Activated T-cell treated with anti-CD3 and anti-CD28 coated beads for 1 hour (primary cell): ENCODE measurements around the gene CENPX.

Experiments
- DNase-seq: peaks from one replicate; pipeline ENCODE4 v3.0.0-alpha.2; 2020; ENCODE audit warnings: low read depth

CENPX gene

DNA sequence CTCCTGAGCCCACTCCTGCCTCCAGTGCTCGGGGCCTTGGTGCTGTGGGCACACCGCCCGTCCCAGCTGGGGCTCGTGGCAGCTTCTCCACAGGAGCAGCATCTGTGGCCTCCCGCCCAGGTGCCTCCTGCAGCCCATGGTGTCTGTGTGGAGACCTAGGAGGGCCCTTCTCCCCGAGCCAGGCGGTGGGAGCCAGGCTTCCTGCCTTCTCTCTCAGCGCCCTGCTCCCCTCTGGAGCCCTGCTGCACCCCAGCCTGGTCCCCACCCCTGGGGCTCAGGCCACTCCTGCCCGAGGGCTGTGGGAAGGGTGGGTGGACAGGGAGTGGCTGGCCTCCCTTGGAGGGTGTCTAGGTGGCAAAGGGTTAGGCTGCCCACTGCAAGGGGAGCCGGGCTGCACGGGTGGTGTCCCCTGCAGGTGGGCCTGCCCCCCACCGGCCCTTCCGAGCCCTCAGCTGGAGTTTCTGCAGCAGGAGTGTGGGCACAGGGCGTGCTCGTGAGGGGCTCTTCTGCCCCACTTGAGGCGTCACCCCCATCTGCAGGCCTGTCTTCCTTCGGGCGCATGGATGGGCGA lies 11.0 kb downstream of the CENPX start:
- no peak for DNase-seq

DNA sequence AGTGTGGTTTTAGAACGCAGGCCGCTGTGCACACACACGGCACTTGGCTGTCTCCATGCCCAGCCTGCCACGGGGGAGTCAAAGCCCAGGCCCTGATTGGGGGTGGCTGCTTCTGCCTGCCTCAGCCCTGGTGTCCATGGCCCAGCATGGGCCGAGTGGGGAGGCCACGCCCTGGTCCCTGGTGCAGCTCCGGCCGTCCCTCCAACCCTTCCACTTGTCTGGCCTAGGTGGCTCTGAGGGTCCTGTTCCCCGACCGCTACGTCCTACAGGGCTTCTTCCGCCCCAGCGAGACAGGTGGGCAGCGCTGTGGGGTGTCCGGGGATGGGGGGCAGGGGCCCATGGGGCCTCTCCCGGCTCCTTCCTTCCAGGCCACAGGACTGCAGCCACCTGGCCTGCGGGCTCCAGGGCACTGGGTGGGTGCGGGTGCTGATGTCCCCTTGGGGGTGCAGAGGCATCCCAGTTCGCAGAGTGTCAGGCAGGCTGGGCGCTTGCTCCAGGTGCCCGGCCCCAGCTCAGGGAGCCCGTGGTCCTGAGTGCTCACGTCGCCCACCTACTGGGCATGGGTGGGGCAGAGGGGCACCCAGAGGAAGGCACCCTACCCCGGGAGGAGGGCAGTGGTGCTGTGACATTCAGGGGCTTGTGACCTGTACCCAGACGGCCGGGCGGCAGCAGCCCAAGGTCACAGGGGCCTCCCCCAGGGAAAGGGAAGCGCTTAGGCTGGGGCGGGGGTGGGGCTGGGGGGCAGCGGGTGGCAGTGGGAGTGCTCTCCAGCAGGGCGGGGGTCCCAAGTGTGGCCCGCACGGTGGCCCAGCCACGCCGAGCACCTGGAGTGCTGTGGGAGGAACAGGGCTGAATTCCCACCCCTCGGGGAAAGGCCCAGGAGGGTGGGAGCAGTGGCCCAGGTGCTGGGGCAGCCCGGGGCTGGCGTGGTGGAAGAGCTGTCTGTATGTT lies 11.8 kb downstream of the CENPX start:
- DNase-seq, result no peak

DNA sequence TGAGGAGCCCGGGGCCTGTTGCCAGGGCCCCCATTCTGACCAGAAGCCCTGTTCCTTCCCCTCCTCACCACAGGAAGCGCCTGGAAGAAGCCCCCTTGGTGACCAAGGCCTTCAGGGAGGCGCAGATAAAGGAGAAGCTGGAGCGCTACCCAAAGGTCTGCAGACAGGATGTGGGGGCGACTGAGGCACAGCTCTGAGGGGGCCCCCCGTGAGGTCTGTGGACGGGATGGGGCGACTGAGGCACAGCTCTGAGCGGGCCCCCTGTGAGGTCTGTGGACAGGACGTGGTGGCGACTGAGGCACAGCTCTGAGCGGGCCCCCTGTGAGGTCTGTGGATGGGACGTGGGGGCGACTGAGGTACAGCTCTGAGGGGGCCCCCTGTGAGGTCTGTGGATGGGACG lies 13.3 kb downstream of the CENPX start:
- DNase-seq, result no peak

DNA sequence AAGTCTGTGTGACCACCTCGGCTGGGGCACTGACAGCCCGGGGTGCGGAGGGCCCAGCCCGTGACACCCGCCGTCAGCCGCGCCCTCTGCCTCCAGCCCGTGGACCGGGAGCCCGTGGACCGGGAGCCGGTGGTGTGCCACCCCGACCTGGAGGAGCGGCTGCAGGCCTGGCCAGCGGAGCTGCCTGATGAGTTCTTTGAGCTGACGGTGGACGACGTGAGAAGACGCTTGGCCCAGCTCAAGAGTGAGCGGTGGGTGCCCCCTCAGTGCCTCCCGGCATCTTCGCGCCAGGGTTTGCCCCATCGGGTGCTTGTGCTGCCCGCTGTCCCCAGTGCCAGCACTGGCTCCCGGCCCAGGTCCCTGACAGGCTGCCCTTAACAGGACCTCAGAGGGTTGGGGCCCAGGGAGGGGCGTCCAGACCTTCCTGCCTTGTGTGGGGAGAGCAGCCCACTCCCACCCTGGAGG lies 13.7 kb downstream of the CENPX start:
- no peak for DNase-seq

DNA sequence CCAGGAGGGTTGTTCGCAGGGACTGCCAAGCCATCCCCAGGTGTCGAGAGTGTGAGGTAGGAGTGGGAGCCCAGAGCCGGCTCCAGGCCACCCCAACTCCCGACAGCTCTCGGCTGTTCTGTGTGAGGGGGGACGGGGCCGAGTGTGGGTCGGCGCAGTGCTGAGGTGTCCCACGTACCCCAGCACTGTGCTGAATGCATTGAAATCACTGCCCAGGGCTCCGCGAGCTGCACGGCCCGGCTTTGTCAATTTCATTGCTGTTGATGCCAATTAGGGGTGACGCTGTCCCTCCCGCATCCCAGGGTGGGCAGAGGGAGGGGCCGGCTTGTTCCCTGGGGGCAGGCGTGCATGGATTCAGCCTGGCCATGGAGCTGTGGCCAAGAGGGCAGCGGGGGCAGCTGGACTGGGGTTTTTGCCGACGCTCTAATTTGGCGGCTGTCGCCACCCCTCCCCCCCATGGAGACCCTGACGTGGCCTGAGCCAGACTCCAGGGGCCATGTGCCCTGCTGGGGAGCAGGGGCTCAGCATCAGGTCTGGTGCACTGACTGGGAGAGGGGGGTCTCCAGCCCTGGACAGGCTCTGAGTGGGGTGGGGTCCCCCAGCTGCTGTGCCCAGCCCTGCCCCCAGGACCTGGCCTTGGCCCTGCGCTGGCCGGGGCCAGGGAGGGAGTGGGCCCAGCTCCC lies 14.3 kb downstream of the CENPX start:
- no peak for DNase-seq

DNA sequence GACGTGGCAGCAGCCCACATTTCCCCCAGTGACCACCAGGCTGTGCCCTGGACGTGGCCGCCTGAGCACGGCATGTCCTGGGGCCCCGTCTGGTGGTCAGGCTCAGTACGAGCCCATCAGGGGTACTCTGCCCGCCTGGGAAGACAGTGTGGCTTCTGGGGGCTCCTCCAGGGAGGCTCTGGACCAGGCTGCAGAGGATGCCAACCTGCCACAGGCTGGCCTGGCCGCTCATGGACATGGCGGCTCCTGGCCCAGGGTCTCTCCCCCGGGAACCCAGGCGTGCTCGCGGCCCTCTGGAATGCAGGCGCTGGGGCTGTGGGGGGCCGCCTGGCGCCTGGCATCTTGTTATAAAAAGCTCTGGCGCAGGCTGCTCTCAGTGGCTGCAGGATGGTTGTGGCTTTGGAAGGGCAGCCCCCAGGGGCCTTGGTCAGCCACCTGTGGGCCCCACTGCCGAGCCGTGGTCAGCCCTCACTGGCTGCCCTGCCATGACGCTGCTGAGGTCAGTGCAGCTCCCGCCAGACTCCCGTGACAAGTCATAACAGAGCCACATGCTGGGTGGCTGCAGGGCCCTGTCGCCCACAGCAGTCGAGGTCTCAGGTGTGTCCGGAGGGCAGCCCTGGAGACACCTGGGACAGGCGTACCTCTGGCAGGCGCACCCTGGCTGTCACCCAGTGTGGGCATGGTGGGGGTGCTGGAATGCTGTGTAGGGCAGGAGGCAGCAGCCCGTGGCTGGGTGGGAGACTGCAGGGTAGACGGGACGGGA lies 15.0 kb downstream of the CENPX start:
- no peak for DNase-seq

DNA sequence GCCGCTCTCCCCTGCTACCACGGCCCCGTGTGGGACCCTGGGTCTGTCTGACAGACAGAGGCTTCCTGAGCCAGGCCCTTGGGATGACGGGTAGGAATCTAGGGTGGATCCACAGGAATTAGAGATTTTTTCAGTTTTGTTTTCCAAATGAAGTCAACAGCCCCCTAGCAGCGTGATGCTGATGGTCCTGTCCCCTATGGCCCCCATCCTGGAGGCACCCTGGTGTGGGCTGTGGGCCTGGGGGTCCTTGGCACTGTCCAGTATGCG lies 15.5 kb downstream of the CENPX start:
- no peak for DNase-seq

DNA sequence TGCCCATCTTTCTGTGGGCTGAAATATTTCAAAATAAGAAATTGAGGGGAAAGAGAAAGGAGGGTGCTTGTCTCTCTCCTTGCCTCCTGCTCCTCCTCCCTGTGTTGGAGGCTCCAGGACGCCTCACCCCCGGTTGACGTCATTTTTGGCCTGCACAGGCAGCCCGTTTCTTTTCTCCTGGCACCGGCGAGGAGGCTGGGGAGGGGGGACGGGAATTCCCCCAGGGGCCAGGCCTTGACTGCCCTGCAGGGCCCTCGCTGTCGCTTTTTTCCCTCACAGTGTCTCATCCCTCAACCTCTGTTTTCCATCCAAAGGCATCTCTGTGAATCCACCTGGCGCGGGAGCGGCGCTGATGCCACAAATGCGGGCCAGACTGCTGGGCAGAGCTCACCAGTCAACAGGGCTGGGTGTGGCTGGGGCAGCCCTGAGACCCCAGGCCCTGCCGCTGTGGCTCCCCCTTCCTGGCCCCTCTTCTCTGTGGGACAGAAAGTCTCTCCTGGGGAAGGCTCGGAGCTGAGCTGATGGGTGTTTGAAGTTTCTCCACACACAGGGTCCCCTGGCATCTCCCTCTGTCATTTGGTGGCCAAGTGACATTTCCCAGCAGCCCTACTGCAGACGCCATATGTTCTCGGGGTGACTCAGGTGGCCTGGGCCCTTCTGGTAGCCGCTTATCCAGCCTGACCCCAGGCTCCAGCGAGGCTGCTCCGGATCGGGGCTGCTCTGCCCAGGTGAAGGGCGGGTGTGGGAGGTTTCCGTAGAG lies 16.0 kb downstream of the CENPX start:
- DNase-seq, result no peak

DNA sequence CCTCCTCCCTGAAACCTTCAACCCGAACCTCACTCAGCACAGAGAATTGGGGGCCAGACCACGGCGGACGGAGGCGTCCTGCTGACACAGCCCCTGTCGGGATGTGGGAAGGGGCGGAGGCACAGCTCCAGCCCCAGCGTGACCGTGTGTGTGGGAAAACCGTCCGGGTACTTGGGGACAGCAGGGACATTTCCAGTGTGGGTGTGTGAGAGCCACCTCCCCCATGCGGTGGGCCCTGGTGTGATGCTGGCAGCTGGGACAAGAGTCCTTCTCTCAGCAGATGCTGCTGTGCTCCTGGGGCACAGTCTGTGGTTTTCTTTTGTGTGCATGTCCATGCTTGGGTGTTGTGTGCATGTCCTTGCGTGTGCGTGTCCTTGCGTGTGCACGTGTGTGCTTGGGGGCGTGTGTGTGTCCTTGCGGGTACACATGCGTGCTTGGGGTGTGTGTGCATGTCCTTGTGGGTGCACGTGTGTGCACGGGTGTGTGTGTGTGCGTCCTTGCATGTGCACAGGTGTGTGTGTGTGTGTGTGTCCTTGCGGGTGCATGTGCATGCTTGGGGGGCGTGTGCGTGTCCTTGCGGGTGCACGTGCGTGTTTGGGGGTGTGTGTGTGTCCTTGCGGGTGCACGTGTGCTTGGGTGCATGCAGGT lies 16.9 kb downstream of the CENPX start:
- no peak for DNase-seq

DNA sequence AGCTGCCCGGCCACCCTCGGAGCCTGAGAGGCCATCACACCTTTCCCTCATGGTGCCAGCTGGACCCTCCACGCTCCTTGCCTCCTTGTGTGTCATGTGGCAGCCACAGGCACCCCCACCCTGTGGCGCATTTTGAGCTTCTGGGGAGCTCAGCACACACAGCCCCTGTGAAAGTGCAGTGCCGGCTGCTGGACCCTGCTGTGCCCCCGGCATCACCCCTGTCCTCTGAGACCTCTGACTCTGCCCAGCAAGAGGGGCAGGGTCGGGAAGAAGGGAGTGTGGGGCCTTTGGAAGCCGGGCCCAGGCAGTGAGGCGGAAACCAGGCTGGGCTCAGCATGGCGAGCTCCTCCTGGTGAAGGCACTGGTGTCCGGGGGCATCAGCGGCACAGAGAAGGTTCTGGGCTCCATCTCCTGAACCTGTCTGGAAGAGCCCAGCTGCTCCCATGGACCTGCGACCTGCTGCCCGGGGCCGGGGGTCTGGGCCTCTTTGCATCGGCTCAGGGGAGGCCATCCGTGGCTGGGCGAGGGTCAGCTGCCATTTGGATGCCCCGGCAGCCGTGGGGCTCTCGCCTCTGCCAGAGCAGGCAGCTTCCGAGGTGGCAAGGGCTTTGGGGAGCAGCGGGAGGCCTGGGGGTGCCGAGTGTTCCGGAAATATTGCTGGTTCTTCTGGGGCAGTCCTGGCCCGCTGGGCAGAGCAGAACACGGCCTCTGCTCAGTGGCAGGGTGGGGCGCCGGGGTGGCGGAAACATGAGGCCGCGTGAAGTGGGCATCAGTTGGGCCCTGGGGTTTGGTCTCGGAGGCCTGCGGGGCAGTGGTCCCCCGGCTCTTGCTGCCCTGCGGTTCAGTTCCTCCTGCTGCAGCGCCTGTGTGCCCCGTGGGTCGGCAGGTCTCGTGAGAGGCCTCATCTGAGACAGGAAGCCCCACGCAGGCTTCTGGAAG lies 17.9 kb downstream of the CENPX start:
- DNase-seq, result no peak

DNA sequence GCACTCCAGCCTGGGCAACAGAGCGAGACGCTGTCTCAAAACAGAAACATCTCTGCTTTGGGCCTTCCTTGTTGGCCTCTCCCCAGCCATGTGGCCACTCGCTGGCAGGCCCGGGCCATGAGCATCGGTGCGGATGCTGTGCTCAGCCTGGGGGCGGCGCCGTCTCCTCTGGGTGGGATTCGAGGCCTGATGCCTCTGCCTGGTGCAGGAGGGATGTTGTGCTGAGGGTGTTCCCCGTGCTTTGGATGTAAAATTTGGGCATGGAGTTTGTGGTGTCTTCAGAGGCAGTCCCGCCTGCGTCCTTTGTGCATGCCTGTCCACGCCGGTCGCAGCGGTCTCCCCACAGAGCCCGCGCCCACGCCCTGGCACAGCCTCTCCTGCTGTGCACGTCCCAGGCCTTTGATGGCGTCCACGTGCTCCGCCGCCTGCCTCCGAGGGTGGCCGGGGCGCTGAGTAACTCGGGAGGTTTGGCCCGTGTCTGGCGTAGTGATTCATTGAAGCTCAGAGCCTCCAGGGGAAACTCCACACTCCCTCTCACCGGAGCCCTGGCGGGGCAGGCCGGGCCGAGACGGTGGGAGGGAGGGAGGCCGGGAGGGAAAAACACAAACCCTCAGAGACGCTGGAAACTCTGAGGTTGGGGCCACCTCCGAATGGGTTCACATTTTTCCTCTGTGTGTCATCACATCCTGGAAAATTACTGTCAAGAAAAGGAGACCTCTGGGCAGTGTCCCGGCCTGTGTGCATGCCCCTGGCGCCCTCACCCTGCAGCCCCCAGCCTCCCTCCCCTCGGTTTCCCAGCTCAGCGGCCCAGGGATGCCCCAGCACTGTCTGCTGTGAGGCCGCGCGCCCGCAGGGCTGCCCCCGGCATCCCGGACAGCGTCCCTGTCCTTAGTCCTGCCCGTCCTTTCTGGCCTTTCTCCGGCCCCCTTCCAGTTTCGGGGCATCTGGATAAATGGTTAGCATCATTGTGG lies 19.0 kb downstream of the CENPX start:
- DNase-seq, result no peak

DNA sequence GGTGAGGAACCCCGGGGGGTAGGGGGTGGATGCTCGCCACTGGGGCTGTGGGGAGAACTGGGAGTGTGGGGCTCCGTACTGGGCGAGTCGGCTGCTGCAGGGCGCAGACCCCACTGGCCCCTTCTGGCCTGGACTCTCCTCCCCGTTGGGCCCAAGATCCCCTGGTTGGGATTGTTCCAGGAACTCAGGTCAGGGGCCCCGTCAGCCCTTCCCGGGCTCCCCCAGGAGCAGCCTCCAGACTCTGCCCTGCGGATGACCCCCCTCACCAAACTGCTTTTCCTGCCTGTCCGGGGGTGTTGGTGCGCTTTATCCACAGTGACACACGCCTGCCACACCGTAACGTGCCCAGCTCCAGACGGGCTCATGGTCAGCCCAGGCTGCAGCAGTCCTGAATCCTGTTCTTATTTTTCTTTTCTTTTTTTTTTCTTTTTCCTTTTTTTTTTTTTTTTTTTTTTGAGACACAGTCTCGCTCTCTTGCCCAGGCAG lies 21.1 kb downstream of the CENPX start:
- DNase-seq, result no peak

DNA sequence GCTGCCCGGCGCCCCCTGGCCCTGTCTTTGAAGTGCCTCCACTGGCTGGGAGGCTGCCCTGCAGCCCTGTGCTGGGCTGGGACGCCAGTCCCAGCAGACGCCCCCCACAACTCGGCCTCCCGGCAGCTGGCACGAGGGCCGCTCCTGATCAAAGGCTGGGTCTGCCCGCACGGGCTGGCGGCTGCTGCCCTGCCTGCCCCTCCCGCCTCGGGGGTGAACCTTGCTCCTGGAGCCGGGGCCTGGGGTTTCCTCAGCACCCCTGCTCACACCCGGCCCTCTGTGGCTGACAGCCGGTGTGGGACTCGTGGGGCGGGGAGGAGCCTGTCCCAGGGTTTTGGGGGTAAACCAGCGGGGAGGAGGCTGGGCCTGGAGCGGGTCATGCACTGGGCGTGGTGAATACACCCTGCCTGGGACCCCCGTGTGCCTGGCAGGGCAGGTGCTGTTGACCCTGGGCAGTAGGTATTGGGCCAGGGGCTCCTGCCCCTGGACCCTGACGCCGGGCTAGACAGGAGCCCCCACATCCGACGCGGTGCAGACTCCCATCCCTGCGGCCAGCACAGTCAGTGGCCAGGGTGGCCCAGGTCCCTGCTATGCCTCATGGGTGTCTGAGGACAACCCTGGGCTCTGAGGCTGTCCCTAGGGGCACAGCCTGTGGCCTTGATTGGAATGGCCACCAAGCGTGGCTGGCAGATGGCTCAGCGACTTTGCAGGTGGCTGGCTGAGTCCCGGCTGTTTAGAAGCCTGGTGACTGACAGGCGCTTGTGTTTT lies 21.7 kb downstream of the CENPX start:
- no peak for DNase-seq

DNA sequence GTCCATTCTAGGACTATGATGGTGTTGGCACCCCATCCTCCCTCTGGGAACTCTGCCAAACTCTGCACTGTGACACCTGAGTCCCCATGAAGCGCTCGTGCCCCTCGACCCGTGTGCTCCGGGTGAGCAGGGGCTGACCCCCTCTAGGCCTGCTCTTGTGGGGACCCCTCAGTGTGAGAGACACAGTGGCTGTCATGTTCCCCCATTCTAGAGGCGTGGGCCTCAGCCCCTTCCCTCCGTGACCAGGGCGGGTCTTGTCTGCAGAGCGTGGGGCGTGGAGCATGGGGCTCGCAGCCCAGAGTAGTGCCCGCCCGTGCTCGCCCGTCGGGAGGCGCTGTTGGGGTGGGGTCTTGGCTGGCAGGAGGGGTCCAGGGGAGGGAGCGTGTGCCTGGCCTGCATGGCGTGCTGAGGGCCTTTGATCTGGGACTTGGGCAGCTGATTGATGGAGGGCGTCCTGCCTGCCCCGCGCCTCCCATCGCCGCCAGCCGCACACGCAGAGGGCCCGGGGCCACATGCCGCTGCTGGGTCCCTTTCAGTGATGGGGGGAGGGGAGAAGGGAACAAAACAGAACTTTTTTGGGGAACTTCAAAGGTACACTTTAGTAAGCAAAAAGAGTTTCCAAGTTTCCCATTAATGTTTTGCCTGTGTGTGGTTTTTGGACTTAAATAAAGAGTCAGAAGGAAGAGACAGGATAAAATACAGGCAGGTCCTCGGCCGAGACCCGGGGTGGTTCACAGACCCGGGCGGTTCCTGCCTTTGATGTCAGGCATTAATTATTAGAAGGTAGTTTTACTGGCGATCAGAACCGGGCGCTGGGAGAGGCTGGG lies 22.5 kb downstream of the CENPX start:
- no peak for DNase-seq

DNA sequence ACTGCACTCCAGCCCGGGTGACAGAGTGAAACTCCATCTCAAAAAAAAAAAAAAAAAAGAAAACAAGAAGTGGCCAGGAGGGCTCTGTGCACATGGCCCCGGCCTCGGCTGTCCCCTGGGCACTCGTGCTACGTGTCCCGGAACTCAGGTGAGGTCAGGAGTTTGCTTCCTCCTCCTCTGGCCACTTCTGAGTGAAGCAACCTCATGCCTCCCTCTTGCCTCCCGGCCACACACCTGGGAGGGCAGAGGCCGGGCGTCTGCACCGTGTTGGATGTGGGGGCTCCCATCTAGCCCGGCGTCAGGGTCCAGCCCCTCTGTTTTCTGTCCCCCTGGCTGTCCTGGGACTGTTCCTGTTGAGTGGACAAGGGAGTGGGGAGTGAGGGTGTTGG lies 23.1 kb downstream of the CENPX start:
- no peak for DNase-seq

DNA sequence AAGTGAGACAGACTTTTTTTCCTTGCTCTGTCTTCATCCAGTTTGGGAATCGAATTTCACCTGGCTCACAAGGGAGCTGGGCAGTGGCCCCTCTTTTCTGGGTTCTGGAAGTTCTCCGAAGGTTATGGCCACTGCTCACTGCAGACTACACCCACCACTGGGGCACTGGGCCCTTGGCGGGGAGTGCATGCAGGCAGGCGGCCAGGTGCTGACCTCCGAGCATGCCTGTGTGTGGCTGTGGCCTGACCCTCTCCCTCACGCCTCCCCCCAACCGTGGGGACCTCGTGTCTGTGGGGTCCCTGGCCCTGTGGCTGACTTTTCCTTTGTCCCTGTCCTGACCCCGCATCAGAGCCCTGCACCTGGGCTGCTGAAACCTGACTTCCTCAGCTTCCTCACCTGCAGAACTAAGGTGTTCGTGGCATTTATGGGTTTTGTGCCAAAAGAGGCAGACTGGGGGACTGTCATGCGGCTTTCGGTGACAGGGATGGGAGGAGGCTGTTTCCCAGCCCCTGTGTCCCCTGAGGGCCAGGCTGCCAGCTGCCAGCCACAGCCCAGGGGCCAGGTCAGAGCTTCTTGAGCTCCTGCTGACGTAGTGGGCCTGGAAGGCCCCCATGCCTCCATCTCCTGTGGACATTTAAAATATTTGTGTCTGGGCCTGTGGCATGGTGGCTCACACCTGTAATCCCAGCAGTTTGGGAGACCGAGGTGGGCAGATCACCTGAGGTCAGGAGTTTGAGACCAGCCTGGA lies 23.8 kb downstream of the CENPX start:
- DNase-seq, result no peak
